OCI-LY1 (cell line): ENCODE measurements around the gene LPCAT2.

Experiments
- H2AFZ ChIP-seq: fragments of 200-600 bp; sonication (generic), shearing (Covaris generic); 2 replicates; pipeline ENCODE4 v1.6.0; 2014; ENCODE audit warnings: antibody characterized with exemption, mild to moderate bottlenecking, low read length
- H3F3A ChIP-seq: fragments of 200-600 bp; sonication (generic), shearing (Covaris generic); 2 replicates; pipeline ENCODE4 v1.6.0; 2014; ENCODE audit warnings: mild to moderate bottlenecking, antibody characterized with exemption, low read length, moderate library complexity; ENCODE audit not compliant: insufficient read depth
- H3K27ac ChIP-seq: fragments of 200-600 bp; sonication (generic); 2 replicates; pipeline ENCODE4 v1.5.1; 2014; ENCODE audit warnings: low read length, mixed run types, mild to moderate bottlenecking, low read depth; ENCODE audit not compliant: poor library complexity, severe bottlenecking
- H3K27me3 ChIP-seq: fragments of 200-600 bp; sonication (generic); 2 replicates; pipeline ENCODE4 v1.6.0; 2014; ENCODE audit warnings: antibody characterized with exemption, mild to moderate bottlenecking, low read length, moderate library complexity; ENCODE audit not compliant: insufficient read depth
- H3K36me3 ChIP-seq: fragments of 200-600 bp; sonication (generic); 2 replicates; pipeline ENCODE4 v1.6.1; 2014; ENCODE audit warnings: mild to moderate bottlenecking, antibody characterized with exemption, low read length, moderate library complexity, mixed read lengths; ENCODE audit not compliant: insufficient read depth
- H3K4me1 ChIP-seq: fragments of 200-600 bp; sonication (generic); 2 replicates; pipeline ENCODE4 v1.5.1; 2014; ENCODE audit warnings: mild to moderate bottlenecking, low read length, moderate library complexity; ENCODE audit not compliant: insufficient read depth, severe bottlenecking
- H3K4me2 ChIP-seq: fragments of 200-600 bp; sonication (generic), shearing (Covaris generic); 2 replicates; pipeline ENCODE4 v1.6.1; 2014; ENCODE audit warnings: low read length
- H3K4me3 ChIP-seq: fragments of 200-600 bp; sonication (generic); 2 replicates; pipeline ENCODE4 v1.5.1; 2014; ENCODE audit warnings: low read length, low read depth, mild to moderate bottlenecking, mixed read lengths; ENCODE audit not compliant: poor library complexity, severe bottlenecking
- H3K79me2 ChIP-seq: fragments of 200-600 bp; shearing (Covaris generic); 2 replicates; pipeline ENCODE4 v1.6.1; 2016; ENCODE audit warnings: mixed run types, low read length, mixed read lengths; ENCODE audit not compliant: insufficient read depth
- H3K9ac ChIP-seq: fragments of 200-600 bp; sonication (generic), shearing (Covaris generic); 2 replicates; pipeline ENCODE4 v1.6.1; 2014; ENCODE audit warnings: mild to moderate bottlenecking, low read length, mixed read lengths
- H3K9me2 ChIP-seq: fragments of 200-600 bp; sonication (generic), shearing (Covaris generic); 2 replicates; pipeline ENCODE4 v1.6.1; 2014; ENCODE audit warnings: low read depth, mild to moderate bottlenecking, low read length, mixed read lengths
- H3K9me3 ChIP-seq: fragments of 200-600 bp; shearing (Covaris generic); 2 replicates; pipeline ENCODE4 v1.6.1; 2014; ENCODE audit warnings: low read length, mixed read lengths
- H4K20me1 ChIP-seq: fragments of 200-600 bp; sonication (generic), shearing (Covaris generic); 2 replicates; pipeline ENCODE4 v1.6.0; 2016; ENCODE audit warnings: mild to moderate bottlenecking, low read length; ENCODE audit not compliant: insufficient read depth
- EZH2 ChIP-seq: fragments of 200-600 bp; sonication (generic), shearing (Covaris generic); IDR thresholded peaks from 2 replicates; pipeline ENCODE4 v1.8.0; 2017; ENCODE audit warnings: borderline replicate concordance, mixed run types, mild to moderate bottlenecking, antibody characterized with exemption, low read length, moderate library complexity, mixed read lengths
- TF ChIP-seq, protein P1 (sequence below): fragments of 200-600 bp; sonication (generic), shearing (Covaris generic); IDR thresholded peaks from 2 replicates; pipeline ENCODE4 v1.5.1; 2017; ENCODE audit warnings: mild to moderate bottlenecking, antibody characterized with exemption, low read length, moderate library complexity, mixed read lengths

The LPCAT2 gene

DNA sequence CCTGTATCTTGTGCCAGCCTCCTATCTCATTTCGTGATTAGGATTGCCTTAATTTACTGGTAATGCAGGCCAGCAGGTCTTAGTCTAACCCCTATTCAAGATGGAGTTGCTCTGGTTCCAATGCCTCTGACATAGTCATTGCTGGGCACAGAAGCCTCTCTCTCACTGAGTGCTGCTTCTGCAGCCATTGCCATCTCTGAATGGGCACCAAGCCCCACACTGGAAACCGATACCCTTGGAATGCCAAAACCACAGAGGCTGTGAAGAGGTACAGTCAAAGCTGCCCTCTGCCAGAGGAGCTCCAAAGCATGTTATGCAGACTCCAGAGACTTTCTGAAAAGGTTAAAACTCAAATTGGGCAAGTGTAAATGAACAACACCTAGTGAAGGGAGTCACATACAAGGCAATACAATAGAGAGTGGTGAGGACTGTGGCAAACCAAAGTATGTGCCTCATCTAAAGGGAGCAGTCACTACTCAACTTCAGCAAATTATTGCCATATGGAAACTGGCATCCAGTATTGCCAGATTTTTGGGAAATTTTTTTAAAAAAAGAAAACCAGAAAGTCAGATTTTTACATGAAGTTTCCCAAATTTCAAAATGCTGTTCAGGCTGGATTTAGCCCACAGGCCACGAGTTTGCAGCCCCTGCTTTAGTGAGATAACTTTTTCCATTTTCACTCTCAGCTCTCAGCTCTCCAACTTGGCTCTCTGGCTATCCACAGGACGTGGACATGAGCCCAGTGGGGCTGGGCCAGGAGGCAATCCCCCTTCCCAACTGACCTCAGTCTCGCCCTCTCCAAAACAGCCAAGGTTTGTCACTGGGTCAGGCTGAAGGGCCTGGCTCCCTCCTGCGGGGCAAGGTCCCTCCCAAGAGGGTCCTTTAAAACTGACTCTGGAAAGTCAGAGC, 32.0 kb upstream of the LPCAT2 start:
- Histone ChIP-seq H3K9me2 (no peaks in the 10 kb centered on the region), H4K20me1 (no peaks in the 10 kb centered on the region), H3K9ac (no peak overlapping the region), H3K4me3 (no peak overlapping the region), H3F3A (no peaks in the 10 kb centered on the region), H3K27ac (no peak overlapping the region), H2AFZ (no peak overlapping the region), H3K4me1 (no peaks in the 10 kb centered on the region), H3K36me3 (no peaks in the 10 kb centered on the region), H3K27me3 (no peaks in the 10 kb centered on the region), H3K9me3 (no peaks in the 10 kb centered on the region), H3K79me2 (no peaks in the 10 kb centered on the region), H3K4me2 (no peak overlapping the region)
- TF ChIP-seq, protein P1, sequence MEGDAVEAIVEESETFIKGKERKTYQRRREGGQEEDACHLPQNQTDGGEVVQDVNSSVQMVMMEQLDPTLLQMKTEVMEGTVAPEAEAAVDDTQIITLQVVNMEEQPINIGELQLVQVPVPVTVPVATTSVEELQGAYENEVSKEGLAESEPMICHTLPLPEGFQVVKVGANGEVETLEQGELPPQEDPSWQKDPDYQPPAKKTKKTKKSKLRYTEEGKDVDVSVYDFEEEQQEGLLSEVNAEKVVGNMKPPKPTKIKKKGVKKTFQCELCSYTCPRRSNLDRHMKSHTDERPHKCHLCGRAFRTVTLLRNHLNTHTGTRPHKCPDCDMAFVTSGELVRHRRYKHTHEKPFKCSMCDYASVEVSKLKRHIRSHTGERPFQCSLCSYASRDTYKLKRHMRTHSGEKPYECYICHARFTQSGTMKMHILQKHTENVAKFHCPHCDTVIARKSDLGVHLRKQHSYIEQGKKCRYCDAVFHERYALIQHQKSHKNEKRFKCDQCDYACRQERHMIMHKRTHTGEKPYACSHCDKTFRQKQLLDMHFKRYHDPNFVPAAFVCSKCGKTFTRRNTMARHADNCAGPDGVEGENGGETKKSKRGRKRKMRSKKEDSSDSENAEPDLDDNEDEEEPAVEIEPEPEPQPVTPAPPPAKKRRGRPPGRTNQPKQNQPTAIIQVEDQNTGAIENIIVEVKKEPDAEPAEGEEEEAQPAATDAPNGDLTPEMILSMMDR, result no peak
- no peak for TF ChIP-seq EZH2

DNA sequence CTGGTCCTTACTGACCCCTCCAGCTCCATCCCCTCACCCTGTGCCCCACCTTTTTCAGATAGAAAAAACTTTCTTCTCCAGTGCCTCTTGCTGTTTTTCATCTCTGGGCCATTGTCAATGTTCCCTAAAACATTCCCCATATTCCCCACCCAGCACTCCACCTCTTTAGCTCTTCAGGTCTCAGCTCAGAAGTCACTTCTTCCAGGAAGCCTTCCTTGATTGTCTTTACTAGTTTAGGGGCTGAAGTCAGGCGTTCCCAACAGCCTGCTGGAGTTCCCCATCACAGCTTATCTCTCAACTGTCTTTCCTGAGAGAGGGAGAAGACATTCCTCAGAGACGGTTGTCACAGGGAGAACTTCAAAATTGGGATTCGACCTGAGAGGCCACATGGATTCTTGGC, 31.1 kb upstream of the LPCAT2 start:
- no peaks in the 10 kb centered on the region for H4K20me1 ChIP-seq
- TF ChIP-seq EZH2, result no peak
- TF ChIP-seq, protein P1, result no peak
- no peaks in the 10 kb centered on the region for H3K9me2 ChIP-seq
- H3K27me3 ChIP-seq, result no peaks in the 10 kb centered on the region
- H3F3A ChIP-seq, result no peaks in the 10 kb centered on the region
- H3K4me3 ChIP-seq, result no peak overlapping the region
- no peak overlapping the region for H3K9ac ChIP-seq
- H3K27ac ChIP-seq, result no peak overlapping the region
- no peak overlapping the region for H2AFZ ChIP-seq
- no peaks in the 10 kb centered on the region for H3K36me3 ChIP-seq
- H3K9me3 ChIP-seq, result no peaks in the 10 kb centered on the region
- H3K4me2 ChIP-seq, result no peak overlapping the region
- H3K4me1 ChIP-seq, result no peaks in the 10 kb centered on the region
- no peaks in the 10 kb centered on the region for H3K79me2 ChIP-seq

DNA sequence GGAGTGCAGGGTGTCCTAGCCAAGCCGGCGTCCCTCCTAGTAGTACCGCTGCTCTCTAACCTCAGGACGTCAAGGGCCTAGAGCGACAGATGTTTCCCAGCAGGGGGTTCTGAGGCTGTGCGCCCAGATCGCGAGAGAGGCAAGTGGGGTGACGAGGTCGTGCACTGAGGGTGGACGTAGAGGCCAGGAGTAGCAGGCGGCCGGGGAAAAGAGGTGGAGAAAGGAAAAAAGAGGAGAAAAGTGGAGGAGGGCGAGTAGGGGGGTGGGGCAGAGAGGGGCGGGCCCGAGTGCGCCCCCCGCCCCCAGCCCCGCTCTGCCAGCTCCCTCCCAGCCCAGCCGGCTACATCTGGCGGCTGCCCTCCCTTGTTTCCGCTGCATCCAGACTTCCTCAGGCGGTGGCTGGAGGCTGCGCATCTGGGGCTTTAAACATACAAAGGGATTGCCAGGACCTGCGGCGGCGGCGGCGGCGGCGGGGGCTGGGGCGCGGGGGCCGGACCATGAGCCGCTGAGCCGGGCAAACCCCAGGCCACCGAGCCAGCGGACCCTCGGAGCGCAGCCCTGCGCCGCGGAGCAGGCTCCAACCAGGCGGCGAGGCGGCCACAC, 29.9 kb upstream of the LPCAT2 start, which contains the start of gene MMP2:
MMP2 (plus strand) TSS at position 372 of the 603 bp plus-strand sequence. CDS start 282 bp downstream, outside the sequence.
- no peaks in the 10 kb centered on the region for H3K79me2 ChIP-seq
- no peak within 1 kb of the TSS for H3K27ac ChIP-seq
- no peak within 1 kb of the TSS for H3K9ac ChIP-seq
- H3K9me3 ChIP-seq, result no peaks in the 10 kb centered on the region
- no peaks in the 10 kb centered on the region for H3K9me2 ChIP-seq
- H3K36me3 ChIP-seq, result no peaks in the 10 kb centered on the region
- H3K4me2 ChIP-seq, result no peak within 1 kb of the TSS
- no peak within 1 kb of the TSS for H2AFZ ChIP-seq
- H3K27me3 ChIP-seq, result no peaks in the 10 kb centered on the region
- no peaks in the 10 kb centered on the region for H3K4me1 ChIP-seq
- no peak within 1 kb of the TSS for H3K4me3 ChIP-seq
- TF ChIP-seq, protein P1, result no peak
- no peak for TF ChIP-seq EZH2
- H3F3A ChIP-seq, result no peaks in the 10 kb centered on the region
- no peaks in the 10 kb centered on the region for H4K20me1 ChIP-seq
